ENCODE data around the gene POLR2B. TPM values are rescaled to one million over a fixed set of nuclear protein-coding genes. Genes with fewer than 3 reads are reported as not detected.
"Not testable (repeated sequence)": the region's sequence is repeated elsewhere in the genome, so short reads cannot be mapped to it uniquely, and the experiment has no call there.

POLR2B gene
- total RNA-seq, 1 donor from 2014 or later: 80.9 TPM

DNA sequence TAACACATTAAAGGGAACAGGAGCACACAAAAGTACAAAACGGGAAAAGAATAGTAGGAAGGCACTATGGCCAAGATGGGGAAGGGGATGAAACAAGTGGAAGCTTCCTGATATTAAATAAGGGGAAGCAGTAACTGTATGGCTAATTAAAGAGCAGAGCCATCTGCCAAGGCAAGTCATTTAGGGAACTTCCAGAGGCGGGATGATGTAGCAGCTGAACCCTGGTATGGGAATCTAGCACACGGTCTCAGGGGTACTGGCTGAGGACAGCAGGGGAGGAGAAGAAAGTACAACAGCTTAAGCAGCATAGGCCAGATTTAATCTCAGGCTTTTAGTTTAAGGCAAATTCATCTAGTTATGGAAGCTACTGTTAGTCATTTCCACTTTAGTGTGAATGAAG lies 72.4 kb downstream of the POLR2B start:
- no peak for DNase-seq (ENCODE audit: extremely low read depth, low read depth, low spot score)

DNA sequence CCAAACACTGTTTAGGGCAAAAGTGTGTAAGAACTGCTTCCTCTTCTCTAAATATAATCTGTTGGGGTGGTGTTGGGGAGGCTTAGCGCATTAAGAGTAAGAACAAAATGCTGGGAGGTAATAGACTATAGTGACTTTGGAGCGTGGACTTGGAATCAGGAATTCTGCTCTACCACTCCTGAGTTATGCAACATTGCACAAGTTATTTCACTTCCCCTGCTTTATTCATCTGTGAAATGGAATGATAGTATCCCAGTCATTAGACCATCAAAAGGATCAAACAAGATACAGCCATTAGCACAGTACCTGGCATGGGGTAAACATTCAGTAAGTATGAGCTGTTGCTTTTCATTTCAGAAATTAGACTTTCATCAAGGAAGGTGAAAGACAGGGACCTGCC lies 72.8 kb downstream of the POLR2B start:
- no peak for DNase-seq (ENCODE audit: extremely low read depth, low read depth, low spot score)

DNA sequence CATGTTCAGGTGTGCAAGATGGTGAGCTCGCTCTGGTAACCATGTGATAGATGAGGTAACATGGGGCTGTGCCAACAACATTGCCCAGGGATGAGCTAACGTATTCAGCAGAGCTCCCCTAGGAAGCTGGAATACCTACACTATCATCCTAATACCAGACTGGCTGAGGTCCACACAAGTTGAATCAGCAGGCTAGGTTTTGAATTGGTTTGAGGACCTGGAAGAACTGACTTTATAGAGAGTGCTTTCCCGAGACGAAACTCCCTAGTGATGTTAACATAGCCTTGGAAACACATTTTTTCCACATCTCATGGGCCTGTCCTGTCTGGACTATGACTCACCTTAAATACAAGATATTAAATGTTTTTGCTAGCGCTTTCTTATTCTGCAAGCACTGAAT lies 74.8 kb downstream of the POLR2B start:
- DNase-seq (ENCODE audit: extremely low read depth, low read depth, low spot score): no peak

DNA sequence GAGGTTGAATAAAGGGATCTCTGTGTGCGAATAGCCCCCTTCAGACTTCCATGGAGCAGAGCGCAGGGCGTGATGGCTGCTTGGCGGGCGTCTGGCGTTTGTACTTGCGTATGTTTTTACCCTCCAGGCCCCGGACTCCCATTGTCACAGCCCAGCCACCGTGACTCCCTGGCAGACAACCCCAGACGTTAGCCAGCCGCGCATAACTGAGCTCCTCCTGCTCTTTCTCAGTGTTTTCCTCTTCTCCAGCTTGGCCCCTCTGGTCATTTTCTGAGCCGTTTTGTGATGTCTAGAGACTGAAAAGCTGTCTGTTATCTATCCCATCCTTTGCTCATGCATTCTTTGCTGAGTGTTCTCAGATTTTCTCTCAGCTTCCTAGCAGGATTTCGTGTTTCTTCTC lies 77.2 kb downstream of the POLR2B start:
- no peak for DNase-seq (ENCODE audit: extremely low read depth, low read depth, low spot score)

DNA sequence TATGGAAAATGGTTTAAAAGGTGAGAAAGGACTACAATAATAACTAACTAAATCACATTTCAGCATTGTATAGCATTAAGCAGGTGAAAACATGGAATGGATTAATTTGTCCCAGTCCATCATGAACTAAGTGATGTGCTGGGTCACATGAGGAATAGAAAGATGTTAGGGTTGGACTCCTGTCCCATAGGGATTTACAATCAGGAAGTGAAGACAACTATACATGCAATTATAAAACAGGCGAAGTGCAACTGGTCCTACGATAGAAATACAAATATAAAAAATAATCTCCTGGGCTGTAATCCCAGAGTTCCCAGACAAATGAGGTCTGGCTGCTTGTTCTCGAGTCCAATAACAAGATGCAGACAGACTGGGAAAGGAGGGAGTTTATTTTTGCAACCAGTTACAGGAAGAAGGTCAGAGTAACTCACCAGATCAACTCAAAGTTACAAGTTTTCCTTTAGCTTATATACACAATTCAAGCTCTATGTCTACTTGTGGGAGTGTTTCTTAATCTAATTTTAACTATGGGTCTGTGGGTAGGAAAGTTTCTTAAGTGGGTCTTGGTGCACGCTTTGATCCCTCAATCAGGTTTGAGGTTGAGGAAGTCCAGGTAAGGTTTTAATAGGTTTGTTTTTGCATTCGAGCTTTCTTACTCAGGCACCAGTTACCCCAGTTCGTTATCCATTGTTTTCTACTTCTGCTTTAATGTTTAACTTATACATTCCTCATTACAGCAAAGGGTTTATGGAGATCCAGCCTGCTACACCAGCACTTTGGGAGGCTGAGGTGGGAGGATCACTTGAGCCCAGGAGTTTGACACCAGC lies 81.4 kb downstream of the POLR2B start:
- DNase-seq (ENCODE audit: extremely low read depth, low read depth, low spot score): no peak

DNA sequence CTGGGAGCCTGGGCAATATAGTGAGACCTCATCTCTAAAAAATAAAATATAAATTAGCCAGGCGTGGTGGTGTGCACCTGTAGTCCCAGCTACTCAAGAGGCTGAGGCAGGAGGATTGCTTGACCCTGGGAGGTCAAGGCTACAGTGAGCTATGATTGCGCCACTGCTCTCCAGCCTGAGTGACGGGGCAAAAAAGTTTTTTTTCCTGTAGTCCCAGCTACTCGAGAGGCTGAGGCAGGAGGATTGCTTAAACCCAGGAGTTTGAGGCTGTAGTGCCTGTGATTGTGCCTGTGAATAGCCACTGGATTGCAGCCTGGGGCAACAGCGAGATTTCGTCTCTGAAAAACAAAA lies 82.0 kb downstream of the POLR2B start:
- not testable (repeated sequence) for DNase-seq (ENCODE audit: extremely low read depth, low read depth, low spot score)

DNA sequence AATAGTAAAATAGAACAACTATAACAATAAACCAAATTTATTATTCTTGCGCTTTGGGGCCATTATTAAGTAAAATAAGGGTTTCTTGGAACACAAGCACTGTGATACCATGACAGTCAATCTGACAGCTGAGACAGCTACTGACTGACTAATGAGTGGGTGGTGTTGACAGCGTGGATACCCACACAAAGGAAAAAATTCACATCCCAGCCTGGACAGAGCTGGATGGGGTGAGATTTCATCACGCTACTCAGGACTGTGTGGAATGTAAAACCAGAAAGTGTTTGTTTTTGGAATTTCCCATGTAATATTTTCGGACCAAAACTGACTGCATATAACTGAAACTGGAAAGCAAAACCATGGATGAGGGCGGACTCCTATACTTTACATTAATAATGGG lies 82.7 kb downstream of the POLR2B start:
- no peak for DNase-seq (ENCODE audit: extremely low read depth, low read depth, low spot score)

DNA sequence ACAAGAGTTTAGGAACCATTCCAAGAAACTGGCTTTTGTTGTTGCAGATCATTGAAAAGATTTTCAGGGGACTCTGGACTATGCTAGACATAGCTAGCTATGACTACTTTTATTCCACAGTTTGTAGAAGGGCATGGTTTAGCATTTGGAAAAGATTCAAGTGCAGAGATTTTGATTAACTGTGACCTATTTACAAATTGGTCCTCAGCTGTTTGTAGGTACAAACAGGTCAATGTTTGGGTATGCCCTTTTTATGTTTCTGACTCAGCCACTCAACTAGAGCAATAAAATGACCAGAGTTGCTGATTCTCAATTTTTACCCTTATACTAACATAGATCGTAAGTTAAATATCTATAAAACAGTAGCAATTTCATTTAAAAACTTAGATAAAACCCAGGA lies 84.8 kb downstream of the POLR2B start:
- DNase-seq (ENCODE audit: extremely low read depth, low read depth, low spot score): no peak

DNA sequence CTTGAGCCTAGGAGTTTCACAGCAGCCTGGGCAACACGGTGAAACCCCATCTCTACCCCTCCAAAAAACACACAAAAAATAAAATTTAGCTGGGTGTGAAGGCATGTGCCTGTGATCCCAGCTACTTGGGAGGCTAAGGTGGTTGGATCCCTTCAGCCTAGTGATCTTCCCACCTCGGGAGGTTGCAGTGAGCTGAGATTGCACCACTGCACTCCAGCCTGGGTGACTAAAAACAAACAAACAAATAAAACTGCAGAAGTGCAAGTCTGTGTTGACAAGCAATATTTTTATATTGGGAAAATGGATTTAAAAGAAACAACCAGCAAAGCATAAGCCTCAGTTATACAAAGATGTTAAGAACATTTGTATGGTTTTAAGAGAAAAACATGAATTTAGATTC lies 85.4 kb downstream of the POLR2B start:
- no peak for DNase-seq (ENCODE audit: extremely low read depth, low read depth, low spot score)

DNA sequence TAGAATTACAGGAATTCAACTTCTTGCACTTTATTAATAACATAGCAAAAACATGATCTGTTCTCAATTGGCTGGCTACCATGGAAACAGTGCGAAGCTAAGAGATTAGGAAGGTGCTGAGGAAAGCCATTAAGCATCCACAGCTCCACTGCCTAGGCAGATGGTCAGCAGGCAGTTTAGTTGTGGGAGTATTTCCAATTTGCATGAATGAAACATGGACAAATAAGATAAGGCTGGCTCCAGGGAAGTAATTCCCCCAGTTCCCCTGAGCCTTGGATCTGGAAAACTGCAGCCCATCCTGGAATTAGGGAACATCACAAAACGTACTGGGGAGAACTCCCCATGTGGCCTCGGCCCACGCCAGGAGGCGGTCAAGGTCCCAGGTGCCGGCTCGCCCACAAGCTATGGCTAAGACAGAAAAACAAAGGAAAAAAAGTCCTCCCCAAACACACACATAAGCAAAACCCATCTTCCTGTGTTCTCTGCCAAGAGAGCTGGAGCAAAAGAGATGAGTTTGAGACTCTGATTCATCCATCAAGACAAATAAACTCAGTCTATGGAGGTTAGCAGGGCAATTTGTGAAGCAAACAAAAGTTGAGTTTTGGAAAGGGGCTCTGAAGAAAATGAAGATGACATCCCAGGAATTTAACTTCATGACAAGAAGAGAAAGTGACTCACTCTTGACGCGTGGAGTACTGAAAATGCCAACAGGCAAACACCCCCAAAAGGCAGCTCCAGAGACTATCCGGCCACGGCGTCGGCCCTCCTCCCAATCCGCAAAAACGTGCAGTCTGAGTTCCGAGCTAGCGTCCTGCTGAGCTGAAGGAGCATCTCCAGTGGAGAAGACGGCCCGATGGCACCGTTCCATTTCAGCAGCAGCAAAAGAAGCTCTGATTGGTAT lies 86.4 kb downstream of the POLR2B start:
- DNase-seq (ENCODE audit: extremely low read depth, low read depth, low spot score): no peak

DNA sequence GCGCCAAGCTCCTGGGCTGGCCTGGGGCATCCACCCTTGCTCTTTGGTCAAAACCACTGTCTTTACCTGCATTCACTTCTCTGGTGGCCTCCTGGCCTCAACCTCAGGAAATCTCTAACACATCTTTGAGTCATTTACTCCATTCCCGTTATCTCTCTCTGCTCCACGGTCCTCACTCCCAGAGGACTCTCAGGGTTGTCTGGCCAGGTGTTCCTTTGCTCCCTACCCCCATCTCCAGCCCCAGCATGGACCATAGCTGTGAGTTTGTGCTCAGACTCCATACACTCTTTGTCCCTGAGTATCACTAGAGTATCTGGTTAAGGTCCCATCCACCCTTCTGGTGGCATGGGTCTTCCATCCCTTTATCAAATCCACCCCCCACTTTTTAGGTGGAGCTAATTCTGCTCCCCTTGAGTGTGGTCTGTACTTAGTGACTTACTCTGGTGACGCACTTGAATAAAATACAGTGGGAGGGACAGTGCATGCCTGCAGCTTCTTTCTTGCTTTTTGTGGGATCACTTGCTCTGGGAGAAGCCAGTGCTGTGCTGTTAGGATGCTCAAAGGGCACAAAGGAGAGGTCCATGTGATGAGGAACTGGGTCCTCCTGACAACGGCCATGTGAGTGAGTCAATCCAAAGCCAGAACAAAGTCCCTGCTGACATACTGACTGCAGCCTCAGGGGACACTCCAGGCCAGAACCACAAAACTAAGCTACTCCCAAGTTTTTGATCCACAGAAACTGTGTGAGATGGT lies 87.2 kb downstream of the POLR2B start:
- no peak for DNase-seq (ENCODE audit: extremely low read depth, low read depth, low spot score)

DNA sequence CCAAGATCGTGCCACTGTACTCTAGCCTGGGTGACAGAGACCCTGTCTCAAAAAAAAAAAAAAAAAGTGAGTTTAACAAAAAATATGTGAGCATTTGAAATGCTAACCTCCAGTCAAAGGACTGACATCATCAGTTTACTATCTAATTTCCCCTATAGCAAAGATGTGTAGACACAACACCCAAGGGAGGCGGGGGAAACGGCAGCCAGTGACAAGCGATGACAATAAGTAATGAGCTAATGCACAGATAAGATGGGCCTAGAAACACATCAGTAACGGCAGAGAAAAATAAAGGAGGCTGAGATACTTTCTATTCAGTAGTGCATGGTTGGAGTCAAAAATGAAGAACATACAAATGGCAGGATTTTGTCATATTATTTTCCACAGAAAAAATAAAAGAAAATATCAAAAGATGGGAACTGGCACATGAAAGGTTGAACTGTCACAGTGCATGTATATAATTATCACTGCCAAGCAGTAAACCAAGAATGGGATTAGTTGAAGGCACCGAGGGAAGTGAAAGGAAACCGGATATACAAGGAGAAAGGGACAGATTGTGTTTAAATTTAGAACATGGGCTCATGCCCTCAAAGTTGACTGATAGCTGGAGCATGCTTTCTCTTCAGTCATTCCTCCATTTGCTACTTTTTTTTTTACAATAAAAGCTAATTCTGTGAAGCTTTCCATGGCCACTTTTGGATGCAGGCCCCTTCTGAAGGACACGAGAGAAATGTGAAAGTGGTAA lies 89.7 kb downstream of the POLR2B start:
- DNase-seq (ENCODE audit: extremely low read depth, low read depth, low spot score): no peak

DNA sequence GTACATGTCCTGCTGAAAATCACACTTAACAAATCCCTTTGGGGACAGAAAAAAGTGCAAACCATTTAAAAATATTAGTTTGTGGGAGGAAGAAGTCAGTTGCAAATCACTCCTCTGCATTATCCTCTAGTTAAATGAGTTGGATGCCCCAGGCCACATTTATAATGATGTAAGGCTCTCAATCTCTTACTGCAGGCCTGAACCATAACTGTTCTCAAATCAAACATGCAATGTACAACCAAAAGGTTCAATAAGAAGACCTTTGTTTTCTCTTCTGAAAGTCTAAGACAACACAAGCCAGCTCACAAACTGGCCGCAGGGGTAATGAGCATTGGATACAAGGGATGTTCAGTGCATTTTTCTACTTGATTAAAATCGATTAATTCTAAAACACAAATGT lies 91.8 kb downstream of the POLR2B start:
- DNase-seq (ENCODE audit: extremely low read depth, low read depth, low spot score): no peak

DNA sequence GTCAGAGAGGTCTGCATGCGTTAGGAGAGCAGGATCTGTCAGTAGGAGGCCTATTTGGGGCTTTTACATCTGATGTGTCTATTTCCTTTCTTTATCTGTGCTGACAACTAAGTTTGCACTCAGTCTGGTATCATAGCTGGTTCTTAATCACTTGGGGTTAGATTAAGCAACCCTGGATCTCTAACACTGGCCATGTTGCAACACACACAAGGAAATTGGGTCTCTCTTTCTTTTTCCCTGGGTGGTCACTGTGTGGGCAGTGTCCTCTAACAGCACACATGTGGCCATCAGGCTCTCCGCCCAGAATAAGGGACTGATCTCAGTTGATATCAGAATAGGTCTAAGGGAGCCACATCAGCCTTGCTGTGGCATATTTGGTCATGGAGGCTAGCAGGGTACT lies 92.6 kb downstream of the POLR2B start:
- DNase-seq (ENCODE audit: extremely low read depth, low read depth, low spot score): no peak

DNA sequence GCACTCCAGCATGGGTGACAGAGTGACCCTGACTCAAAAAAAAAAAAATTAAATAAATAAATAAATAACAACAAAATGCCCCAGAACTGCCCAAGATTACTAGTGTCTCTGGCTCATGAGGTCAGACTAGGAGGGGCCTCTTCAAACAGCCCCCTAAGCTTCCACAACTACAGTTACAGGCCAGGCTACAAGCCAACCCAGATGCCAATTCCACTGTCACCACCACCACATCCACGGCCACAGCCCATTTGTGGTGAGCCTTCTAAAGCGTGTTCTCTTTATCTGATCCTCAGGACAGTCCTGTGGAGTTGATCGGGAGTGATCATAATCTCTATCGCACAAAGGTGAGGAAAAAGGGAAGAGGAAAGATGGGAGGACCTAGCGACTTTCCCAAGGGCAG lies 94.9 kb downstream of the POLR2B start:
- DNase-seq (ENCODE audit: extremely low read depth, low read depth, low spot score): no peak

DNA sequence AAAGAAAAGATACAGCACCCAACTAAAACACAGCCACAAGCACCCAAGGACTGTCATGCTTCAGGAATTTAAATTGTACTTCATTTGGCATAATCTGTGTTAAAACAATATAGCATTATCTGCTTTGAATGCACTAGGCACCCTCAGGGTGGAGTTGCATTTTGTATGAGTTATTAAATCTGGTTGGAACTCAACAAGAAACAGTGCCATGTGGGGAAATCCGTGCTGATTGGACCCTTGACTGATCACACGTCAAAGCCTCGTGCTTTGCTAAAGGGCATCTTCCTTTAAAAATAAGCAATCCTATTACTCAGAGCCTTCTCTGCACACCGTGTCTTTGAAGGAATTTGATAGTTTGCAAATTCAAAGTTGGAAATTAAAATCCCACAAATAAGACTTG lies 96.0 kb downstream of the POLR2B start:
- DNase-seq (ENCODE audit: extremely low read depth, low read depth, low spot score): no peak

DNA sequence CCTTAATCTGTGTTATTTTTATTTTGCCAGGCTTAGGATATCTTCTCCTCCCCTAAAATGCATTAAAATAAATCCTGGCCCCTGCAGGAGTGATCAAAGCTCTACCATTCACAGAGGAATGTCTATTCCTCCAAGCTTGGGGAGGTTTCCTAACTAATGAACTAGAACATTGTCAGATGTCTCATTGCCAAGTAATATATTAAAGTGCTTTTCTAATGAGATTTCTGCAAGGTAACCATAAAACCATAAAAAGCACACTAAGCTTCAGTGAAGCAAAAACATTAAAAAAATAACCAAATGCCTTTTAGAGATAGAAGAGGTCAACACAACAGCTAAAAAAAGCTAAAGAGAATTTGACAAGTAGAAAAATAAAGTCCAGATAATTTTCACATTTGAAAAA lies 96.7 kb downstream of the POLR2B start:
- no peak for DNase-seq (ENCODE audit: extremely low read depth, low read depth, low spot score)

DNA sequence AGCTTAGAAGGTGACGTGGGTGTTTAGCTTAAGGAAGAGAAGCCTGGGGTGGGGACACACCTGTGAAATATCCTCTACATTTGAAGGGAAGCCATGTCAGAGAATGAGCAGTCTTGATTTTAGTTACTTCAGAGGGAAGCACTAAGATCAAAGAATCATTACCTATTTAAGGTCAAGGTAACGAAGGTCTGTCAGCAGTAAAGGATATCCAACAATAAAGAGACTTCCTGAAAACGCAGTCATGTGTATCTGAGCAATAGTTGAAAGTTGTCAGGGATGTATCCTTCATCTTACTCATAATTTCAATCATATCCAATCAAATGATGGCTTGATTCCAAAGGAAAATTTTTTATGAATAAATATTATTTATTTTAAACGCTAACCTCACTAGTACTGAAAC lies 98.0 kb downstream of the POLR2B start:
- DNase-seq (ENCODE audit: extremely low read depth, low read depth, low spot score): no peak

DNA sequence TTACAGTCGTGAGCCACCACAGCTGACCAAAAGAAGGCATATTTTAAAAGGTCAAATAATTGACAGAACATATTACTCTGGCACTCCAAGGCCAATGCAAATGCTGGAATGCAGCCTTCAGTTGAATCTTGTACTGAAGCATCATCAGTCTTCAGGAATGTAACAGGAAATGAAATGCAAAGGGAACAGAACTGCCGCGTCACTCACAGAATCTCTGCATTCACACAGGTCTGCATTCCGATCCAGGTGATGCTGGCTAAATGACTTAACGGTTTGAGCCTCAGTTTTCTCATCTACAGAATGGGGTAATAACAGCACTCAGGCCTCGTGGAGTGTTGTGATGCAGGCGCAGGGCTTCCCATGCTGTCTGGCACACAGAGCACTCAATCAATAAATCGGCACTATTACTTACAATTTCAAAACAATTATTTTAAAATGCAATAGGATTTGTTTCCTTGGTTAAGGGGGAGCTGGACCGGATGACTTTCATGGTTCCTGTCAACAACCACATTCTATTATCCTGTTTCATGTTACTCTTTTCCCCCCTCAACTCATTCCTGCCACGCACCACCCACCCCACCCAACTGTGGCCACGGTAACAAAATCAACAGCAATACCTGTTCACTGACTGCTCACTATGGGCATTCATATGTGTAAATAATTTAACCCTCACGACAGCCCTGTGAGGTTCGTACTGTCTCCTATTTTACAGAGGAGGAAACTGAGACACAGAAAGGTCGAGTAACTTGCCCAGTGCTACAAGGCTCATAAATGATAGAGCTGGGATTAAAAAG lies 99.1 kb downstream of the POLR2B start:
- DNase-seq (ENCODE audit: extremely low read depth, low read depth, low spot score): peak; percentile 82
